GM21825 (cell line): Measurements from ENCODE around the gene FYB1.

Experiments used
- ATAC-seq: cut with Tn5 transposase; IDR thresholded peaks from one replicate; pipeline ENCODE4 v1.9.1; 2021; ENCODE audit warnings: mild to moderate bottlenecking, moderate library complexity; ENCODE audit not compliant: unreplicated experiment

Gene FYB1

GRCh38 chr5:39164529-39165402, 54.6 kb downstream of the FYB1 start:
- peak; percentile 73 for ATAC-seq

DNA sequence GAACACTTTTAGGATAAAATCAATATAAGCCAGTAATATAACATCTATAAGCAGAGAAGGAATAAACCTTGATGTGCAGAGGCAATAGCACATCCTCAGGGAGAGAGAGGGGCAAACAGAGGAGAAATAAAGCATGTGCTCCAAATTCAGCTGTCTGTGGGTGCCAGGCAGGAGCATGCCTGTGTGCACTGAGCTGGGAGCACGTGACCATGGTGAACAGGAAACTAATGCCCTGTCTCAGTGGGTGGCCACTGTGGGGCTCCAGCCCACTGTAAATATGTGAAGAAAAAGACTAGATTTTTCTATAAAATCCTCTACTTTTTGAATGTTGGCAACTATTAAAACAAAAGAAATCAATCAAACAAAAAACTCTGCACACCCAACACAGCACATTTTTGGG, 55.3 kb downstream of the FYB1 start:
- no peak for ATAC-seq

DNA sequence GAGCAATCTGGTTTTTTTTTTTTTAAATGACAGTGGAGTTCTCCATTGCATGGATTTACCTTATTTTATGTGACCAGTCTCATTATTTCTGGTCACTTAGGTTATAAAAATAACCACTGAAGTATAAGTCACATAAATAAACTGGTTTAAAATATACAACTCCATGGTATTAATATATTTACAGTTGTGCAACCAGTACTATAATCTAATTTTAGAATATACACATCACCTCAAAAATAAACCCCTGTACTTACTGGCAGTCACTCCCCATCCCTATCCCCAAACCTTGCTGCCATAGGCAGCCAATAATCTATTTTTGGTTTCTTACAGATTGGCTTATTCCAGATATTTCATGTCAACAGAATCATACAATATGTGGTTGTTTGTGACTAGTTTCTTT, 57.8 kb downstream of the FYB1 start:
- no peak for ATAC-seq

- no peak for ATAC-seq
These were observed 58.7 kb downstream of the FYB1 start for GRCh38 chr5:39160576-39161213.

DNA sequence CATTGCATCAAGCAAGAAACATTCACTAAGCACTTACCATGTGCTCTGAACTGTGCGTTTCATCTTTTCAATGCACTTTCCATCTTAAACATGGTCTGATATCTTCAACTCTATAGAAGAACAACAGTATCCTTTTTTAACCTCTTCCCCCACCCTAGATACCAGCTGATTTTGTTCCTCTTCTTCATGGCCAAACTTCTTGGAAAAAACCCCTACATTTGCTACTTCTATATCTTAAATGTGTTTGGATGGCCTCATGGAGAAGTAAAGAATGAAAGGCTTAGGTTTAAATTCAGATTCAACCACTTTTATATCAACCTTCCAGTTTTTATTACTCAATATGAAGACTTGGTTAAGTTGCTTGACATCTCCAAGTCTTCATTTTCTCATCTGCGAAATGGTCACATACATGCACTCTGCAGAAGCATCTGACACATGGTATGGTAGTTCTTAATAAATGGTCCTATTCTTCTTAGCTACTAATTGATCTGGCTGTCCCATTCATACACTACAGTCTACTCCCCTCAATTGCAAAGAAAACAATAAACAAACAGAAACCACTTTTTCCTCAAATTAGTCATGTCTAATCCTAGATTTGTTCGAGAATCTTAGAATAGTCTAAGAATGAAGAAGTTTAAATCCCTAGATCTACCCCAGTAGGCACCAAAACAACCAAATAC, 59.4 kb downstream of the FYB1 start:
- ATAC-seq = no peak

DNA sequence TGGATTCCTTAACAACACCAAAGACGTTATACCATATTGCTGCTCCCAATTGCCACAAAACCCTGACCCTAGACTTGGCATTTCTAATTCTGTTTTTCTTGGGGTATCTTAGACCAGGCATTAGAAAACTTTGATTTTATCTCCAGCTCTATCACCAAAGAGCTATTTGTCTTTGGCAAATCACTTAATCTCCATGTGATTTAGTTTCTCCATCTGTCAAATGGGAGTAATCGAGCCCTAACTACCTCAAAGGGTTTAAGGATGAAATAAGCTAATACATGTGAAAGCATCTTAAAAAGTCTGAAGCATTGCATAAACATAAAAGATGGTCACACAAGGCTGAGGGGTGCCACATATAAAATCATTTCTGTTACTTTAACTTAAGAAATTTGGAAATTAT, 60.6 kb downstream of the FYB1 start:
- no peak for ATAC-seq

DNA sequence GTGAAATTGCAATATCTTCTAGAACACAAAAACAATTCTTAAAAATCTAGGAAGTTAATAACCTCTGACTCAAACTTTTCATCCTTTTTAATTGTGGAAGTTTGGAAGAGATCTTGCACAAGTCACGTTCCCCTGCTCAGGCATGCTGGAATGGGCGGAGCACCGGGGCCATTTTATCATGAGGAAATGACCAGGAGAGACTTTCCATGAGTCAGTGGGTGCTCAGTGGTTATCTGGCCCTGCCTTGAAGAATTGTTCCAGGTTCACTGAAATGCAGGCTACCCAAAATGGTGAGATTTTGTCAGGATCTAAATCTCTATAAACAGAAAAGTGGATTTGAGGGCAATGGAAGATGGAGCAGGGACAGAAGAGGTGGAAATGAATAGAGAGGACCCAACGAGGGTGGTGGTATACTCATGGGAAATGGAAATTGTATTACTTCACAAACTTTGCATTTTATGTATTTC, 61.2 kb downstream of the FYB1 start:
- ATAC-seq = no peak

DNA sequence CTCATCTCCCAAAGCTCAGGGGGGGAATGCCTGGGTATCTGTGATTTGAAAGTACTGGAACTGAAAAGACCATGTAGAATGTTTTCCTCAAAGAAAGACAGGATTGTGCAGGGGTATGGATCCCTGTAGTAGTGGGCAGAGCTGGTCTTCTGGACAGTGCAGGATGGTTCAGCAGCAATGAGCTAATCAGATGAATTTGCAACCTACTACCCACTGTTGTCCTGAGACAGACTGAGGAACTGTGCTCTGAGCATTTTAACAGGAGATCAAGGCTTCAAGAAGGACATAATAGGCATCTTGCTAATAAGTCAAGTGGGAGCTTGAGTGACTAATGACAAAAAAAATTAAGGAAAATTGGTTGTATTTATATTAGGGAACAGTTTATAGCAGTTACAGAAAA, 61.7 kb downstream of the FYB1 start:
- no peak for ATAC-seq

- no peak for ATAC-seq
These were observed 63.3 kb downstream of the FYB1 start for GRCh38 chr5:39156082-39156481.

GRCh38 chr5:39151745-39152144, 67.6 kb downstream of the FYB1 start:
- ATAC-seq = no peak

- no peak for ATAC-seq
These were observed 69.4 kb downstream of the FYB1 start for GRCh38 chr5:39149966-39150365.

GRCh38 chr5:39148983-39149534, 70.3 kb downstream of the FYB1 start:
- ATAC-seq = no peak

DNA sequence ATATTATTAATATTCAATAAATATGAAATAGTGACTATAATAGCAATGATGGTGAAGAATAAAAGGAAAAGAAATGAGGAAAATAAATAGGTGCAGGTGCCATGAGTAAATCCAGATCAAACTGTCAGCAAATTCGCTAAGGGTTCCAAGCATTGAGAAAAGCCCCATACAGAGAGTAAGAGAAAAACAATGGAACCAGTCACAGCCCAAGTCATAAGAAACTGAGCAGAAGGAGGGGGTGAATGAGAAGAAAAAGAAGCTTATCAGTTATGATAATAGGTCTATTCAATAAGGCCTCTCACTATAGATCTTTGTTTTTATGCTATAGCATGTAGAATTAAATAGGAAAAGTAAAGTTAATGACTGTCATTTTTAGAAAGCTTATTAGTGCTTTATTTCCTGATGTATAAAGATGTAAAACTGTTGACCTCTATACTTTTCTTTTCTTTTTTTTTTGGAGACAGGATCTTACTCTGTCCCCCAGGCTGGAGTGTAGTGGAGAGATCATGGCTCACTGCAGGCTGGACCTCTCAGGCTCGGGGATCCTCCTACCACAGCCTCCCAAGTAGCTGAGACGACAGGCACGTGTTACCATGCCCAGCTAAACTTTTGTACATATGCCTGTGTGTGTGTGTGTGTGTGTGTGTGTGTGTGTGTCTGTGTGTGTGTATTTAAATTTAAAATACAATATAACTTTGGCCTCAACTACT, 72.4 kb downstream of the FYB1 start:
- no peak for ATAC-seq

DNA sequence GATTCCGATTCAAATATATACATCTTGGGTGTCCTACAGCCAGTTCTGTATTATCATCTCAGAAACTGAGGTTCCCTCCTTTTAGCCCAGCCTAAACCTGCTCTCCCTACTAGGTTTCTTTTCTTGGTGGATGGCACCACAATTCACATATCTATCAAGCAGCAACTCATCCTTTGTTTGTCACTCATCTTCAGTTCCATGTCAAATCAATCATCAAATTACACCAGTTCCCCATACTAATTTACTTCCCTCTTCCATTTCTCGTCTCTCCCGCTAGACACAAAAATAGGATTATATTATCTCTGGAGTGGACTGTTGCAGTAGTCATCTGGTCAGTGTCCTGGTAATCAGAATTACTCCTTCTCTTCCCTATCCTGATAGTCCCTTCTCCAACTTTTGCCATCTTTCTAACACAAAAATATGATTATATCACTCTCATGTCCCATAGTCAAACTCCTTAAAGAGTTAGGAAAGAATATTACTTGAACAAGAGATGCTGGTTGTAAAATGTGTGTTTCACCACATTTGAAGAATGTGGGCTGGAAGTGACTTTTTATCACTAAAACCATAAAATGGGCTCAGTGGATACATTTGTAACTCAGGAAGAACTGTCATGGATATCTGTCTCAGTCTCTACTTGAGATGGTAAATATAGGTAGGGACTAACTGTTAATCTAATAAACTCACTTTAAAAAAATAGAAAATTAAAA, 76.1 kb downstream of the FYB1 start:
- no peak for ATAC-seq

- ATAC-seq = no peak
These were observed 78.7 kb downstream of the FYB1 start for GRCh38 chr5:39140558-39141168.

GRCh38 chr5:39138892-39139291, 80.5 kb downstream of the FYB1 start:
- no peak for ATAC-seq

DNA sequence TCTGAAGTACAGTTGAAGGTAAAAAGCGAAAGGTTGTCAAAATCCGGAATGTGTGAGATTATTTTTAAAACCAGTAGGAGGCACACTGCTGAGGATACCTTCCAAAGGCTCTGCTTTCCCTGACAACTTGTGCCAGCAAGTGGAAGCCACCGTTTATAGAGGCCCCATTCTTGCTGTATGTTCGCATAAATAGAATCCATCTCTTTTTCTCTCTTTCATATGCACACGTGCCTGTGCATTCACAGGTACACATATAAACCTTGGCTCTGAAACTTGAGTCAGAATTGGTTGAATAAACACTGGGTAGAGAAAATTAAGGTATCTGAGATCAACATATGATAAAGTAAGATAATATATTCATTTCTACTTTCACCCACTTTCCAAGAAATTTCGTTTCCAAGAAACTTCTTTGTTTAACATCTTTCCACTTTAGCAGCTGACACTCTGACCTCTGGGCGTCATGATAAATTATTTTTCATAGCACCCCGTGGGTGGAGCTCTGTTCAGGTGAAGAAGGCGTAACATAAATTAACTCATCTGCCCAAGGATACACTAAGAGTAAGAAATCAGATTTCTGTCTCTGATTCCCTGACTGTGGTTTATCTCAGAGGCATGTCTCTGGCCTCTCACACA, 81.4 kb downstream of the FYB1 start:
- ATAC-seq = no peak

DNA sequence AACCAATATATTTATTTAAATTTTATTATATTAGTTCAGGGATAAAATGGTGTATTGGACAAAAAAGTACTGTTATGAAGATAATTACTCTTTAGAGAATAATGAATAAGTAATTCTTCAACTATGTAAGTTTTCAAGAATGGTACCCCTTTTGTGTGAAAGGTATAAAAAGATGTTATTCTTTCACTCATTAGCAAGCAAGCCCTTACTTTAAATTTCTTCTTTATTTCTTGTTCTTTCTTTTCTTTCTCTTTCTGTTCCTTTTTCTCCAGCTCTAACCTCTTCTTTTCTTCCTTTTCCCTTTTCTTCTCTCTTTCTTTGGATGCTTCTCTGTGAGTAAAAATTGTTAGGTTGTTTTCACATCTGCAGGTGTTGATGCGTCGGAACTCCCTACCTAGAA, 82.0 kb downstream of the FYB1 start:
- no peak for ATAC-seq

GRCh38 chr5:39132792-39133191, 86.6 kb downstream of the FYB1 start:
- ATAC-seq = no peak

- ATAC-seq = no peak
These were observed 87.3 kb downstream of the FYB1 start for GRCh38 chr5:39132128-39132447.
